ENCODE results near the gene PTS. TPM values are rescaled to one million over a fixed set of nuclear protein-coding genes. Genes with fewer than 3 reads are reported as not detected.

PTS gene
- 29.3 to 33.8 TPM (median 30.9 TPM) in 5 replicates for total RNA-seq (2022; extraction: Qiagen RNA extraction; ENCODE audit: low read depth)

GRCh38 chr11:112226062-112226830 is at the start of gene PTS:
PTS (plus strand) TSS chr11:112226428; CDS start chr11:112226444, 16 bp downstream.

GRCh38 chr11:112260490-112260889 is 34.3 kb downstream of the PTS start, which contains the start of gene PLET1:
PLET1 (minus strand) TSS chr11:112260860; CDS start chr11:112260589, 271 bp downstream.

Other genes starting within 250 kb of the PTS start
- gene DLAT, start 201.0 kb upstream of the PTS start, total RNA-seq (2022; extraction: Qiagen RNA extraction; ENCODE audit: low read depth): 24.1 to 33.2 TPM (median 27.0 TPM) in 5 replicates
- 0.71 to 1.4 TPM (median 1.1 TPM) in 5 replicates for gene PIH1D2, start 152.4 kb upstream of the PTS start, total RNA-seq (2022; extraction: Qiagen RNA extraction; ENCODE audit: low read depth)
- 13.2 to 19.3 TPM (median 13.8 TPM) in 5 replicates for gene NKAPD1, start 152.1 kb upstream of the PTS start, total RNA-seq (2022; extraction: Qiagen RNA extraction; ENCODE audit: low read depth)
- gene TIMM8B, start 139.7 kb upstream of the PTS start, total RNA-seq (2022; extraction: Qiagen RNA extraction; ENCODE audit: low read depth): 65.4 to 79.6 TPM (median 72.5 TPM) in 5 replicates
- 62.4 to 88.2 TPM (median 65.8 TPM) in 5 replicates for gene SDHD, start 139.6 kb upstream of the PTS start, total RNA-seq (2022; extraction: Qiagen RNA extraction; ENCODE audit: low read depth)
- gene IL18, start 62.3 kb upstream of the PTS start, total RNA-seq (2022; extraction: Qiagen RNA extraction; ENCODE audit: low read depth): 83.8 to 101 TPM (median 94.5 TPM) in 5 replicates
- not detected in 5 replicates for gene TEX12, start 59.1 kb upstream of the PTS start, total RNA-seq (2022; extraction: Qiagen RNA extraction; ENCODE audit: low read depth)
- 0.79 to 1.3 TPM (median 0.95 TPM) in 5 replicates for gene BCO2, start 50.9 kb upstream of the PTS start, total RNA-seq (2022; extraction: Qiagen RNA extraction; ENCODE audit: low read depth)
- gene PLET1, start 34.4 kb downstream of the PTS start, total RNA-seq (2022; extraction: Qiagen RNA extraction; ENCODE audit: low read depth): not detected in 5 replicates

Data from A549 treated with CpdA at 1 μM for 4 hours (cell line).